ENCODE results near the gene CENPS.

Gene CENPS

GRCh38 chr1:10429868-10430215 lies 391 bp upstream of the CENPS start:
- peak; percentile 23 for DNase-seq (ENCODE audit: low spot score)
- Mint-ChIP-seq H3K4me3 (peak overlapping the region; percentile 94), H3K27me3 (ENCODE audit: low read depth) (no peaks in the 10 kb centered on the region), H3K9me3 (no peaks in the 10 kb centered on the region), H3K27ac (peak overlapping the region; percentile 93), H3K36me3 (ENCODE audit: low read depth) (no peaks in the 10 kb centered on the region), H3K4me1 (ENCODE audit: low read depth) (peaks cover 21% of the 10 kb centered on the region)

- Mint-ChIP-seq H3K4me1 (ENCODE audit: low read depth) (peaks cover 21% of the 10 kb centered on the region), H3K27ac (peak overlapping the region; percentile 68), H3K4me3 (peak overlapping the region; percentile 94), H3K36me3 (ENCODE audit: low read depth) (no peaks in the 10 kb centered on the region), H3K27me3 (ENCODE audit: low read depth) (no peaks in the 10 kb centered on the region), H3K9me3 (no peaks in the 10 kb centered on the region)
- no peak for DNase-seq (ENCODE audit: low spot score)
Observed at GRCh38 chr1:10431070-10431730, 967 bp downstream of the CENPS start.

- DNase-seq (ENCODE audit: low spot score) = no peak
- no peaks in the 10 kb centered on the region for H3K9me3 Mint-ChIP-seq
- no peak overlapping the region for H3K27ac Mint-ChIP-seq
- H3K4me3 Mint-ChIP-seq = no peak overlapping the region
- no peaks in the 10 kb centered on the region for H3K36me3 Mint-ChIP-seq (ENCODE audit: low read depth)
- H3K4me1 Mint-ChIP-seq (ENCODE audit: low read depth) = peaks cover 19% of the 10 kb centered on the region
- H3K27me3 Mint-ChIP-seq (ENCODE audit: low read depth) = no peaks in the 10 kb centered on the region
Observed at GRCh38 chr1:10432910-10433700, 2.9 kb downstream of the CENPS start.

GRCh38 chr1:10433790-10434189 lies 3.6 kb downstream of the CENPS start:
- Mint-ChIP-seq H3K4me1 (ENCODE audit: low read depth) (peaks cover 17% of the 10 kb centered on the region), H3K9me3 (no peaks in the 10 kb centered on the region), H3K27ac (no peak overlapping the region), H3K36me3 (ENCODE audit: low read depth) (no peaks in the 10 kb centered on the region), H3K27me3 (ENCODE audit: low read depth) (no peaks in the 10 kb centered on the region), H3K4me3 (no peak overlapping the region)
- DNase-seq (ENCODE audit: low spot score) = no peak

GRCh38 chr1:10434590-10434989 lies 4.4 kb downstream of the CENPS start:
- no peaks in the 10 kb centered on the region for H3K36me3 Mint-ChIP-seq (ENCODE audit: low read depth)
- H3K27ac Mint-ChIP-seq = no peak overlapping the region
- no peak overlapping the region for H3K4me3 Mint-ChIP-seq
- DNase-seq (ENCODE audit: low spot score) = no peak
- peaks cover 17% of the 10 kb centered on the region for H3K4me1 Mint-ChIP-seq (ENCODE audit: low read depth)
- H3K27me3 Mint-ChIP-seq (ENCODE audit: low read depth) = no peaks in the 10 kb centered on the region
- no peaks in the 10 kb centered on the region for H3K9me3 Mint-ChIP-seq

- H3K4me1 Mint-ChIP-seq (ENCODE audit: low read depth) = peaks cover 1% of the 10 kb centered on the region
- no peaks in the 10 kb centered on the region for H3K9me3 Mint-ChIP-seq
- DNase-seq (ENCODE audit: low spot score) = no peak
- no peak overlapping the region for H3K27ac Mint-ChIP-seq
- H3K4me3 Mint-ChIP-seq = no peak overlapping the region
- H3K36me3 Mint-ChIP-seq (ENCODE audit: low read depth) = no peaks in the 10 kb centered on the region
- no peaks in the 10 kb centered on the region for H3K27me3 Mint-ChIP-seq (ENCODE audit: low read depth)
Observed at GRCh38 chr1:10437052-10437451, 6.8 kb downstream of the CENPS start.

- Mint-ChIP-seq H3K4me3 (no peak overlapping the region), H3K36me3 (ENCODE audit: low read depth) (no peaks in the 10 kb centered on the region), H3K9me3 (no peaks in the 10 kb centered on the region), H3K4me1 (ENCODE audit: low read depth) (no peaks in the 10 kb centered on the region), H3K27me3 (ENCODE audit: low read depth) (no peaks in the 10 kb centered on the region), H3K27ac (no peak overlapping the region)
- DNase-seq (ENCODE audit: low spot score) = no peak
Observed at GRCh38 chr1:10438677-10439163, 8.5 kb downstream of the CENPS start.

- no peak for DNase-seq (ENCODE audit: low spot score)
- no peaks in the 10 kb centered on the region for H3K27me3 Mint-ChIP-seq (ENCODE audit: low read depth)
- no peaks in the 10 kb centered on the region for H3K9me3 Mint-ChIP-seq
- H3K36me3 Mint-ChIP-seq (ENCODE audit: low read depth) = no peaks in the 10 kb centered on the region
- no peaks in the 10 kb centered on the region for H3K4me1 Mint-ChIP-seq (ENCODE audit: low read depth)
- no peak overlapping the region for H3K27ac Mint-ChIP-seq
- no peak overlapping the region for H3K4me3 Mint-ChIP-seq
Observed at GRCh38 chr1:10440305-10440704, 10.1 kb downstream of the CENPS start.

- no peaks in the 10 kb centered on the region for H3K27me3 Mint-ChIP-seq (ENCODE audit: low read depth)
- no peak overlapping the region for H3K4me3 Mint-ChIP-seq
- no peaks in the 10 kb centered on the region for H3K4me1 Mint-ChIP-seq (ENCODE audit: low read depth)
- no peaks in the 10 kb centered on the region for H3K36me3 Mint-ChIP-seq (ENCODE audit: low read depth)
- DNase-seq (ENCODE audit: low spot score) = no peak
- no peak overlapping the region for H3K27ac Mint-ChIP-seq
- no peaks in the 10 kb centered on the region for H3K9me3 Mint-ChIP-seq
Observed at GRCh38 chr1:10440794-10441193, 10.6 kb downstream of the CENPS start.

GRCh38 chr1:10444248-10444647 lies 14.0 kb downstream of the CENPS start:
- no peak overlapping the region for H3K4me3 Mint-ChIP-seq
- H3K27ac Mint-ChIP-seq = no peak overlapping the region
- H3K4me1 Mint-ChIP-seq (ENCODE audit: low read depth) = no peaks in the 10 kb centered on the region
- no peaks in the 10 kb centered on the region for H3K36me3 Mint-ChIP-seq (ENCODE audit: low read depth)
- no peak for DNase-seq (ENCODE audit: low spot score)
- no peaks in the 10 kb centered on the region for H3K27me3 Mint-ChIP-seq (ENCODE audit: low read depth)
- no peaks in the 10 kb centered on the region for H3K9me3 Mint-ChIP-seq

GRCh38 chr1:10444795-10445397 lies 14.7 kb downstream of the CENPS start:
- no peak overlapping the region for H3K4me3 Mint-ChIP-seq
- H3K27me3 Mint-ChIP-seq (ENCODE audit: low read depth) = no peaks in the 10 kb centered on the region
- no peak for DNase-seq (ENCODE audit: low spot score)
- no peaks in the 10 kb centered on the region for H3K4me1 Mint-ChIP-seq (ENCODE audit: low read depth)
- no peak overlapping the region for H3K27ac Mint-ChIP-seq
- no peaks in the 10 kb centered on the region for H3K36me3 Mint-ChIP-seq (ENCODE audit: low read depth)
- no peaks in the 10 kb centered on the region for H3K9me3 Mint-ChIP-seq

- H3K27ac Mint-ChIP-seq = no peak overlapping the region
- H3K27me3 Mint-ChIP-seq (ENCODE audit: low read depth) = no peaks in the 10 kb centered on the region
- no peak overlapping the region for H3K4me3 Mint-ChIP-seq
- no peaks in the 10 kb centered on the region for H3K9me3 Mint-ChIP-seq
- DNase-seq (ENCODE audit: low spot score) = no peak
- H3K36me3 Mint-ChIP-seq (ENCODE audit: low read depth) = no peaks in the 10 kb centered on the region
- peaks cover 3% of the 10 kb centered on the region for H3K4me1 Mint-ChIP-seq (ENCODE audit: low read depth)
Observed at GRCh38 chr1:10446790-10447422, 16.7 kb downstream of the CENPS start.

- no peaks in the 10 kb centered on the region for H3K9me3 Mint-ChIP-seq
- no peaks in the 10 kb centered on the region for H3K27me3 Mint-ChIP-seq (ENCODE audit: low read depth)
- no peak within 1 kb of the TSS for H3K27ac Mint-ChIP-seq
- H3K36me3 Mint-ChIP-seq (ENCODE audit: low read depth) = peaks cover 2% of the 10 kb centered on the region
- peaks cover 3% of the 10 kb centered on the region for H3K4me1 Mint-ChIP-seq (ENCODE audit: low read depth)
- H3K4me3 Mint-ChIP-seq = no peak within 1 kb of the TSS
- DNase-seq (ENCODE audit: low spot score) = no peak
Observed at GRCh38 chr1:10449751-10450150, 19.5 kb downstream of the CENPS start, which contains the start of gene CORT. Gene CORT (plus strand): TSS chr1:10450031. CDS start chr1:10450224, 193 bp downstream.
